Islet of Langerhans (tissue), 1 donor: ENCODE data around the gene STKLD1.
"Not testable (repeated sequence)": the region's sequence is repeated elsewhere in the genome, so short reads cannot be mapped to it uniquely, and the experiment has no call there.

Experiments
- FAIRE-seq: peaks from one replicate; lab custom pipeline; 2011; peaks lifted over from hg19 to GRCh38; lab: Jason Lieb, UNC

The STKLD1 gene

GRCh38 chr9:133386338-133386737, 10.2 kb downstream of the STKLD1 start:
- no peak for FAIRE-seq

GRCh38 chr9:133387680-133388079, 11.5 kb downstream of the STKLD1 start:
- FAIRE-seq: no peak

GRCh38 chr9:133389025-133389557, 12.9 kb downstream of the STKLD1 start:
- no peak for FAIRE-seq

GRCh38 chr9:133389562-133389961, 13.4 kb downstream of the STKLD1 start:
- no peak for FAIRE-seq

- FAIRE-seq: no peak
These were observed 14.5 kb downstream of the STKLD1 start for GRCh38 chr9:133390713-133391112.

DNA sequence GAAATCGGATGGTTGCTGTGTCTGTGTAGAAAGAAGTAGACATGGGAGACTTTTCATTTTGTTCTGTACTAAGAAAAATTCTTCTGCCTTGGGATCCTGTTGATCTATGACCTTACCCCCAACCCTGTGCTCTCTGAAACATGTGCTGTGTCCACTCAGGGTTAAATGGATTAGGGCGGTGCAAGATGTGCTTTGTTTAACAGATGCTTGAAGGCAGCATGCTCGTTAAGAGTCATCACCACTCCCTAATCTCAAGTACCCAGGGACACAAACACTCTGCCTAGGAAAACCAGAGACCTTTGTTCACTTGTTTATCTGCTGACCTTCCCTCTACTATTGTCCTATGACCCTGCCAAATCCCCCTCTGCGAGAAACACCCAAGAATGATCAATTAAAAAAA, 15.3 kb downstream of the STKLD1 start:
- not testable (repeated sequence) for FAIRE-seq

DNA sequence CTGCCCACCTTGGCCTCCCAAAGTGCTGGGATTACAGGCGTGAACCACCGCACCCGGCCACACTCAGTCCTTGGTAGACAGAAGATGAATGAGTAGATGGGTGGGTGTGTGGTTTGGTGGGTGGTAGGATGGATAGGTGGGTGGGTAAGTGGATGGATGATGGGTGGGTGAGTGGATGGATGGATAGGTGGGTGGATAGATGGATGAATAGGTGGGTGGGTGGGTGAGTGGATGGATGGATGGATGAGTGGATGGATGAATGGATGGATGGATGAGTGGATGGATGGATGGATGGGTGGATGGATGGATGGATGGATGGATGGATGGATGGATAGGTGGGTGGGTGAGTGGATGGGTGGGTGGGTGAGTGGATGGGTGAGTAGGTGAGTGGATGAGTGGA, 16.1 kb downstream of the STKLD1 start:
- FAIRE-seq: not testable (repeated sequence)

DNA sequence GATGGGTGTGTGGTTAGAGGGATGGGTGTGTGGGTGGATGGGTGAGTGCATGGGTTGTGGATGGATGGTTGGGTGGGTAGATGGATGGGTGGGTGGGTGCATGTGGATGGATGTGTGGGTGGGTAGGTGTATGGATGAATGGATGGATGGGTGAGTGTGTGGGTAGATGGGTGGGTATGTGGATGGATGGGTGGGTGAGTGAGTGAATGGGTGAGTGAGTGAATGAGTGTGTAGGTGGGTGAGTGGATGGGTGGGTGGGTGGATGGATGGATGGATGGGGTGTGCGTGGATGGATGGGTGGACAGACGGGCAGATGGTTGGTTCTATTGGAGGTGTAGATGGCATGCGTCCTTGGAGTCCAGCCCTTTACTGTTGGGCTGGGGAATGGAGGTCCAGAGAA, 17.2 kb downstream of the STKLD1 start:
- no peak for FAIRE-seq

DNA sequence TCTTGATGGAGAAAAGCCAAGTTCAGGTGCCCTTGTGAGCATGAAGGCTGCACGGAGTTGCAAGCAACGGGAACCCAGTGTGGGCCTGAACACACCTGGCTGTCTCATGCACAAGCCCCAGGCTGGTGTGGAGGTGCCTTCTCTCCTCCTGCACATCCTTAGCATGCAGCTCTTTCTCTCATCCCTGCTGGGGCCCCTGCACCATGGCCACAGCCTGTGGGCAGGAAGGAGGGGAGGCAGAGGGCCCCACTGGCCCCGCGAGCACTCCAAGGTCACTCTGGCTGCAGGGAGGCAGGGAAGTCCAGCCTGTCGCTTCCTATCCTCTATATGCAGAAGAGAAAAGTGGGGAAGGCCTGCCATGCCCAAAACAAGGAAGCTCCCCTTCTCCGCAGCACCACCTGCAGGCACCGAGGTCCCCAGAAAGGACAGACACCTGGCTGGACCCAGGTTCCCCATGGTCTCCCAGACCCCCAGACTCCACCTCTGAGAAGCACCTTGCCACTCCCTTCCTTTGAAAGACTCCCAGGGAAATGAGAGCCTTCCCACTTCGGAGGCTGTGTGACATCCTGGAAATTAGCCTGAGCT, 18.6 kb downstream of the STKLD1 start:
- no peak for FAIRE-seq

DNA sequence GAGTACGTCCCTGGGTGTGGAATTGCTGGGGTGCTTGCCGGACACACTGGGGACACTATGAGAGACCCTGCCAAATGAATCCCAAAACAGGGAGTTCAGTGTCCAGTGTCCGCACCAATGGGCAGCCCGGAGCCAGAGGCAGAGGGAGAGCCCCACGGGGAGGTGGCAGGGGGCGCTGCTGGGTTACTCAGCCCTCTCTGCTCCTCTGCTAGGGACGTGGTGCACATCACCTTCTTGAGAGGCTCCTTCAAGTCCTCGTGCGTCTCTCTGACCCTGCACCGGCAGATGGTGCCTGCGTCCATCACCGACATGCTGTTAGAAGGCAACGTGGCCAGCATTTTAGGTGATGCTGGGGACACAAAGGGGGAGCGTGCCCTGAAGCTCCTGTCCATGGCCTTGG, 20.8 kb downstream of the STKLD1 start:
- FAIRE-seq: no peak

GRCh38 chr9:133397370-133397769, 21.2 kb downstream of the STKLD1 start:
- no peak for FAIRE-seq

- FAIRE-seq: no peak
These were observed 21.7 kb downstream of the STKLD1 start for GRCh38 chr9:133397895-133398294.

- no peak for FAIRE-seq
These were observed 24.1 kb downstream of the STKLD1 start for GRCh38 chr9:133400292-133400691.

GRCh38 chr9:133401588-133401987, 25.4 kb downstream of the STKLD1 start:
- FAIRE-seq: no peak

DNA sequence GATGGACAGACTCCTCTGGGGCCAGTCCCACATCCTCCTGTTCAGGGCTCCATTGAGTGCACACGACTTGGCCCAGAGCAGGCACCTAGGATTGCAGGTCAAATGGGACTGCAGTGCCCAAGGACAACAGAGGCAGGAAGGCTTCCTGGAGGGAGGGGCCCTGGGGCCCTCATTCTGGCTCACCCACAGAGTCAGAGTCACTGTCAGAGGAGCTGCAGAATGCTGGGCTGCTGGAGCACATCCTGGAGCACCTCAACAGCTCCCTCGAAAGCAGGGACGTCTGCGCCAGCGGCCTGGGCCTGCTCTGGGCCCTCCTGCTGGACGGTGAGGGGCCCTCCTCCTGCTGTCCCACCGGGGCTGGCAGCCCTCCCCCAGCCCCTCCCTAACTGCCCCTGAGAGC, 26.5 kb downstream of the STKLD1 start:
- no peak for FAIRE-seq

GRCh38 chr9:133403766-133404453, 27.7 kb downstream of the STKLD1 start:
- no peak for FAIRE-seq

- no peak for FAIRE-seq
These were observed 28.4 kb downstream of the STKLD1 start for GRCh38 chr9:133404454-133405002.

DNA sequence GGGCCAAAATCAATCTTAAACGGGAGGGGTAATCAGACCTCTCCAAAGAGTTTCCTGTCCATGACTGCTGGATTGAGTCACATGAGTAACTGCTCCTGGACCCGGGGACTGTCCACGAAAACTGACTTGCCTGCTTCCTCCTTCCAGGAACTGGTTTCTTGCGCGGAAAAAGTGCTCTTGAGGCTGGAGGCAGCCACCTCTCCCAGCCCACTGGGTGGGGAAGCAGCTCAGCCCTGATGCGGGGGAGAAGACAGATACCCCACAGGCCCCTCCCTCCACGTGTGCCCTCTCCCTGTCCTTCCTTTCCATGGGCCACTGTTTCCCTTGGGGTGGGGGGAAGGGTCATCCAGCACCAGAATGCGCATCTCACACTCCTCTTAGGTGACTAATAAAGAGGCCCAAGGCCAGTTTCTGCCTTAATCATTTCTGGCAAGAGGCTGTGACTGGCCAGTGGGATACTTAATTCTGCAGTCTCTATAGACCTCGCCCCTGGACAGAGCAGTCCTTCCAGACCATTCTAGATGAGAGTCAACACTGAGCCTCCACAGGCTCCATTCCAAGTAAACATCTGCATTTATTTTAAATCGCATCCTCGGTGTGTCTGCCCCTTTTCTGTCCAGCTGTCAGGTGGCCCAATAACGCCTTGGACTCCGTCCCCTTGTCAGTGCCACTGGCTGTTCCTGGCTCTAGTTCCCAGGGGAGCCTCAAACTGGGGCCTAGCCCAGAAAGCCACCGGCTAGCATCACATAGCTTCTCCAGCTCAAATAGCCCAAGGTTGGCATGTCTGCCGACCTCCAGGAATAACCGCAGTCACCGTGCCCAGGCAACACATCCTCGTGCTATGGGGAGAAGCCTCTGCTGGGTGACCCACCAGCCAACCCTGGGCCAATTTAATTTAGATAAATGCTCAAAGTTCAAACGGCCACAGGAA, 29.6 kb downstream of the STKLD1 start:
- no peak for FAIRE-seq

- no peak for FAIRE-seq
These were observed 30.5 kb downstream of the STKLD1 start for GRCh38 chr9:133406480-133407307.

GRCh38 chr9:133408042-133408441, 31.9 kb downstream of the STKLD1 start:
- no peak for FAIRE-seq

GRCh38 chr9:133415170-133415569, 39.0 kb downstream of the STKLD1 start:
- FAIRE-seq: no peak
